Fibroblast of skin of scalp (primary cell): ENCODE measurements around the gene HKDC1.

Experiments used
- DNase-seq: peaks from one replicate; pipeline ENCODE4 v3.0.0-alpha.2; 2013

HKDC1 gene

GRCh38 chr10:69217119-69217754 is 2.9 kb upstream of the HKDC1 start:
- DNase-seq = peak; percentile 93

- DNase-seq = peak; percentile 75
Observed at GRCh38 chr10:69218831-69219230, 1.3 kb upstream of the HKDC1 start.

GRCh38 chr10:69220507-69220906 is 375 bp downstream of the HKDC1 start:
- DNase-seq = no peak

- DNase-seq = peak; percentile 67
Observed at GRCh38 chr10:69222157-69223027, 2.3 kb downstream of the HKDC1 start.

GRCh38 chr10:69223028-69223342 is 2.9 kb downstream of the HKDC1 start:
- no peak for DNase-seq

GRCh38 chr10:69224862-69225657 is 4.9 kb downstream of the HKDC1 start:
- DNase-seq = no peak

GRCh38 chr10:69225681-69226080 is 5.5 kb downstream of the HKDC1 start:
- no peak for DNase-seq

- DNase-seq = no peak
Observed at GRCh38 chr10:69226919-69227450, 6.9 kb downstream of the HKDC1 start.

- DNase-seq = no peak
Observed at GRCh38 chr10:69228151-69228550, 8.0 kb downstream of the HKDC1 start.

- no peak for DNase-seq
Observed at GRCh38 chr10:69229616-69229916, 9.4 kb downstream of the HKDC1 start.

- DNase-seq = no peak
Observed at GRCh38 chr10:69230128-69230527, 10.0 kb downstream of the HKDC1 start.

- peak; percentile 76 for DNase-seq
Observed at GRCh38 chr10:69232252-69232651, 12.1 kb downstream of the HKDC1 start.

GRCh38 chr10:69232736-69233480 is 12.8 kb downstream of the HKDC1 start:
- no peak for DNase-seq

- no peak for DNase-seq
Observed at GRCh38 chr10:69234447-69234846, 14.3 kb downstream of the HKDC1 start.

- DNase-seq = peak; percentile 80
Observed at GRCh38 chr10:69237528-69238159, 17.5 kb downstream of the HKDC1 start.

GRCh38 chr10:69239136-69239535 is 19.0 kb downstream of the HKDC1 start:
- DNase-seq = no peak

GRCh38 chr10:69239816-69240434 is 19.8 kb downstream of the HKDC1 start:
- peak; percentile 28 for DNase-seq

- no peak for DNase-seq
Observed at GRCh38 chr10:69240455-69240854, 20.3 kb downstream of the HKDC1 start.

GRCh38 chr10:69241575-69241974 is 21.4 kb downstream of the HKDC1 start:
- DNase-seq = peak; percentile 20

- no peak for DNase-seq
Observed at GRCh38 chr10:69242040-69242851, 22.1 kb downstream of the HKDC1 start.

- no peak for DNase-seq
Observed at GRCh38 chr10:69242852-69243212, 22.7 kb downstream of the HKDC1 start.
